Neural progenitor cell (in vitro differentiated cells): ENCODE data around the gene PREPL.

Experiments used
- CTCF ChIP-seq: fragments of 200-600 bp; sonication (generic); IDR thresholded peaks from 2 replicates; pipeline ENCODE4 v1.5.1; 2017; ENCODE audit warnings: antibody characterized with exemption, mild to moderate bottlenecking
- EZH2 ChIP-seq: fragments of 200-600 bp; sonication (generic); IDR thresholded peaks from 2 replicates; pipeline ENCODE4 v1.6.1; 2017; ENCODE audit warnings: antibody characterized with exemption, mild to moderate bottlenecking, moderate library complexity
- EZH2phosphoT487 ChIP-seq: fragments of 200-600 bp; sonication (generic); IDR thresholded peaks from 2 replicates; pipeline ENCODE4 v1.6.1; 2017; ENCODE audit warnings: antibody characterized with exemption

GRCh38 chr2:44295633-44296359, 65.5 kb downstream of the PREPL start:
- TF ChIP-seq CTCF (peak; percentile 54), EZH2 (no peak), EZH2phosphoT487 (no peak)
